HepG2 (cell line): Measurements from ENCODE around the gene CDK9. TPM values are rescaled to one million over a fixed set of nuclear protein-coding genes. Genes with fewer than 3 reads are reported as not detected.

Experiments used
- ATAC-seq: fragments of 200-7000 bp; cut with Tn5 transposase; 3 replicates; pipeline ENCODE4 v1.9.1; 2020; ENCODE audit warnings: mild to moderate bottlenecking, moderate library complexity
- BruUV-seq: library from RNA; stranded (reverse); fragments of 400-500 nt; replicated peaks from 2 replicates; lab custom pipeline; 2021; lab: Mats Ljungman, UMichigan
- CTCF ChIA-PET: fragments of 300-600 bp; formaldehyde crosslinking; extraction: SDS; loops from one replicate; lab custom pipeline; 2021; ENCODE audit warnings: low total read pairs, inconsistent platforms, low intra/inter-chr PET ratio; lab: Yijun Ruan, JAX
- POLR2A ChIA-PET: fragments of 350-600 bp; sonication (Branson Sonifier 250); formaldehyde crosslinking; loops from one replicate; lab custom pipeline; 2020; ENCODE audit warnings: antibody characterized with exemption, inconsistent platforms; lab: Yijun Ruan, JAX
- DNase-seq: peaks from one replicate; pipeline ENCODE4 v3.0.0-alpha.2; 2015; ENCODE audit warnings: low spot score
- FAIRE-seq: peaks from 3 replicates; lab custom pipeline; 2011; peaks lifted over from hg19 to GRCh38; lab: Jason Lieb, UNC
- H2AFZ ChIP-seq: one replicate; pipeline ENCODE4 v1.6.1; 2011; ENCODE audit warnings: low read length, inconsistent platforms
- H3K27ac ChIP-seq: fragments of 300-600 bp; 3 replicates; pipeline ENCODE4 v1.8.0; 2011; ENCODE audit warnings: mixed run types, mild to moderate bottlenecking, mixed read lengths, low read length, inconsistent platforms; ENCODE audit not compliant: insufficient read depth; ENCODE audit errors: extremely low read length
- H3K27me3 ChIP-seq, 2 experiments: fragments of 200-600 bp in 1 of 2; 2 replicates in 1 of 2; 3 replicates in 1 of 2; pipeline versions ENCODE4 v1.6.0 to v1.8.0; 2011; ENCODE audit warnings: low read length in 2 of 2, mild to moderate bottlenecking in 2 of 2, moderate library complexity in 2 of 2, inconsistent platforms in 1 of 2; ENCODE audit not compliant: insufficient read depth in 2 of 2, control insufficient read depth in 1 of 2
- H3K36me3 ChIP-seq, 2 experiments: fragments of 200-600 bp in 1 of 2; replicated peaks in 1 of 2; 2 replicates in 1 of 2; 3 replicates in 1 of 2; pipeline versions ENCODE4 v1.5.1 to v1.8.0; 2011; ENCODE audit warnings: low read length in 2 of 2, inconsistent platforms in 1 of 2; ENCODE audit not compliant: insufficient read depth in 2 of 2, control insufficient read depth in 1 of 2
- H3K4me1 ChIP-seq: 2 replicates; pipeline ENCODE4 v1.5.1; 2012; ENCODE audit warnings: low read length, inconsistent platforms; ENCODE audit not compliant: insufficient read depth
- H3K4me2 ChIP-seq: 2 replicates; pipeline ENCODE4 v1.6.0; 2011; ENCODE audit warnings: low read depth, low read length, inconsistent platforms
- H3K4me3 ChIP-seq, 3 experiments: fragments of 200-600 bp in 1 of 3; sonication (generic), shearing (Covaris generic) in 1 of 3; replicated peaks in 1 of 3; 2 replicates each; pipeline ENCODE4 v1.5.1; 2011 to 2016; ENCODE audit warnings: low read length in 3 of 3, inconsistent platforms in 2 of 3, low read depth in 2 of 3, mild to moderate bottlenecking in 2 of 3, control low read depth in 1 of 3, mixed read lengths in 1 of 3; ENCODE audit not compliant: insufficient read depth in 1 of 3
- H3K79me2 ChIP-seq: one replicate; pipeline ENCODE4 v1.6.1; 2011; ENCODE audit warnings: low read length, inconsistent platforms; ENCODE audit not compliant: insufficient read depth
- H3K9ac ChIP-seq: 2 replicates; pipeline ENCODE4 v1.6.0; 2011; ENCODE audit warnings: mild to moderate bottlenecking, low read depth, low read length, inconsistent platforms; ENCODE audit not compliant: insufficient read depth
- H3K9me3 ChIP-seq: 2 replicates; pipeline ENCODE4 v1.5.1; 2012; ENCODE audit warnings: mild to moderate bottlenecking, low read length
- H4K20me1 ChIP-seq: 2 replicates; pipeline ENCODE4 v1.6.0; 2011; ENCODE audit warnings: inconsistent platforms, mild to moderate bottlenecking, low read length, moderate library complexity; ENCODE audit not compliant: insufficient read depth
- HNF4G ChIP-seq, 2 experiments: sonication (generic) in 1 of 2; formaldehyde crosslinking in 1 of 2; IDR thresholded peaks; 2 replicates each; pipeline versions ENCODE4 v1.4.0 to v1.6.1; 2011 to 2020; ENCODE audit warnings: borderline replicate concordance in 2 of 2, low read depth in 2 of 2, mild to moderate bottlenecking in 2 of 2, low read length in 1 of 2, missing genetic modification reagents in 1 of 2, moderate library complexity in 1 of 2
- IRX3 ChIP-seq: sonication (generic); formaldehyde crosslinking; IDR thresholded peaks from 2 replicates; pipeline ENCODE4 v1.8.1; 2023; ENCODE audit warnings: mild to moderate bottlenecking, low read depth, missing genetic modification reagents, borderline replicate concordance
- PITX1 ChIP-seq: sonication (generic); formaldehyde crosslinking; IDR thresholded peaks from 2 replicates; pipeline ENCODE4 v1.5.1; 2020; ENCODE audit warnings: mild to moderate bottlenecking, missing genetic modification reagents
- RARA ChIP-seq: IDR thresholded peaks from 2 replicates; pipeline ENCODE4 v1.6.1; 2016; ENCODE audit warnings: missing genetic modification reagents, missing compliant biosample characterization
- SOX13 ChIP-seq, 3 experiments: fragments of 450-650 bp in 1 of 3; sonication (generic) in 1 of 3; formaldehyde crosslinking in 1 of 3; IDR thresholded peaks in 2 of 3; conservative IDR thresholded peaks in 1 of 3; 2 replicates each; pipeline versions ENCODE4 v1.5.0 to v1.6.1; 2016 to 2020; ENCODE audit warnings: antibody characterized with exemption in 1 of 3, mild to moderate bottlenecking in 1 of 3, missing compliant biosample characterization in 1 of 3, missing genetic modification reagents in 1 of 3, moderate library complexity in 1 of 3
- TOPORS ChIP-seq: sonication (generic); formaldehyde crosslinking; IDR thresholded peaks from 2 replicates; pipeline ENCODE4 v1.8.0; 2023; ENCODE audit warnings: mild to moderate bottlenecking, missing genetic modification reagents
- ZFX ChIP-seq: sonication (generic); formaldehyde crosslinking; IDR thresholded peaks from 2 replicates; pipeline ENCODE4 v1.4.0; 2020; ENCODE audit warnings: mild to moderate bottlenecking, low read depth, missing genetic modification reagents, moderate library complexity
- ZSCAN21 ChIP-seq: sonication (generic); formaldehyde crosslinking; IDR thresholded peaks from 2 replicates; pipeline ENCODE4 v1.8.0; 2022; ENCODE audit warnings: mild to moderate bottlenecking, missing genetic modification reagents, moderate library complexity, borderline replicate concordance
- WGBS: methylation state at CpG from one replicate; pipeline ENCODE4 v1.1.6; 2017; ENCODE audit warnings: low lambda C conversion rate; 5-methylcytosine and 5-hydroxymethylcytosine counted together
- in situ Hi-C: cut with HindIII; loops from 2 replicates; pipeline ENCODE4 v1.10.0; 2017; ENCODE audit warnings: low pct_unique_long_range_greater_than_20kb; ENCODE audit not compliant: extremely low pct_ligation_motif_present
- intact Hi-C: fragments of 100-400 bp; cut with micrococcal nuclease; formaldehyde crosslinking; loops from one replicate; pipeline ENCODE4 v1.10.0; 2022; ENCODE audit not compliant: unreplicated experiment
- polyA plus RNA-seq, 8 experiments: library from polyadenylated mRNA; depleted of rRNA in 3 of 8; stranded (reverse) in 7 of 8; unstranded in 1 of 8; fragments of >200 nt; fragmentation: Illumina TruSeq in 4 of 8; extraction: Trizol in 4 of 8; gene quantifications; 2 replicates each; pipeline versions ENCODE4 v1.2.1 to v1.2.3, GENCODE V29; 2011 to 2016; ENCODE audit warnings: low read depth in 4 of 8, missing spikeins in 1 of 8, mixed read lengths in 1 of 8; ENCODE audit not compliant: insufficient read depth in 1 of 8
- total RNA-seq, 5 experiments: library from RNA; depleted of rRNA; stranded (reverse); fragments of >200 nt; fragmentation: Illumina TruSeq; extraction: Trizol; gene quantifications; 2 replicates each; pipeline ENCODE4 v1.2.3, GENCODE V29; 2016; ENCODE audit warnings: low read depth in 1 of 5
- TF ChIP-seq, protein P1 (sequence below): sonication (generic); formaldehyde crosslinking; IDR thresholded peaks from 2 replicates; pipeline ENCODE4 v1.9.0; 2022; ENCODE audit warnings: low read depth, missing genetic modification reagents
- TF ChIP-seq, protein P2 (sequence below): sonication (generic); IDR thresholded peaks from 2 replicates; pipeline ENCODE4 v1.6.1; 2016; ENCODE audit warnings: low read depth, borderline replicate concordance

The CDK9 gene
- total and polyA plus RNA-seq, 2 of the 13 experiments (the other 11 are each of a cell fraction or from before 2014, with no cell fraction given), result 16.8 to 21.5 TPM

DNA sequence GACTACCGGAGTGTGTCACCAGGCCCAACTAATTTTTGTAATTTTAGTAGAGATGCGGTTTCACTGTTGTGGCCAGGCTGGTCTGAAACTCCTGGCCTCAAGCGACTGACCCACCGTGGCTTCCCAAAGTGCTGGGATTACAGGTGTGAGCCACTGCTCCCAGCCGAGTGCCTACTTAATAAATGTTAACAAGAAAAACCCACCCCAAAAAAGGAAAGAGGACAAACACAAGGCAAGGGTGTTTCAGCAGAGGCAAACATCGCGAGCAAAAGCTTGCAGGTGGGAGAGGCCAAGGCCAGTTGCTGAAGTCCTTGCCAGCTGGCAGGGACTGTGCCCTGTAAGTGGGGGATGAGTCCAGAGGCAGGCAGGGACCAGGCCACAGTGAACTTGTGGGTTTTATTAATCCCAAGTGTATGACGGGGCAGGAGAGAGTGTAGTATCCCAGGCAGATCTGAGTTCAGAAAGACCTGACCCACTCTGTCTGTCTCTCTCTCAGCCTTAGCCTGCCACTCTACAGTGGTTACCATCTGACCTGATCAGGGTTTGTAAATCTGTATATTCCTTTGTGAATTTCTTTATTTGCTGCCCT is 10.5 kb downstream of the CDK9 start (continued):
- TF ChIP-seq, protein P1, sequence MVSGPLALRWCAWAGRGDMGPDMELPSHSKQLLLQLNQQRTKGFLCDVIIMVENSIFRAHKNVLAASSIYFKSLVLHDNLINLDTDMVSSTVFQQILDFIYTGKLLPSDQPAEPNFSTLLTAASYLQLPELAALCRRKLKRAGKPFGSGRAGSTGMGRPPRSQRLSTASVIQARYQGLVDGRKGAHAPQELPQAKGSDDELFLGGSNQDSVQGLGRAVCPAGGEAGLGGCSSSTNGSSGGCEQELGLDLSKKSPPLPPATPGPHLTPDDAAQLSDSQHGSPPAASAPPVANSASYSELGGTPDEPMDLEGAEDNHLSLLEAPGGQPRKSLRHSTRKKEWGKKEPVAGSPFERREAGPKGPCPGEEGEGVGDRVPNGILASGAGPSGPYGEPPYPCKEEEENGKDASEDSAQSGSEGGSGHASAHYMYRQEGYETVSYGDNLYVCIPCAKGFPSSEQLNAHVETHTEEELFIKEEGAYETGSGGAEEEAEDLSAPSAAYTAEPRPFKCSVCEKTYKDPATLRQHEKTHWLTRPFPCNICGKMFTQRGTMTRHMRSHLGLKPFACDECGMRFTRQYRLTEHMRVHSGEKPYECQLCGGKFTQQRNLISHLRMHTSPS (CRISPR knock-in tag), result peak; percentile 70; the same call in 1 of the 2 replicates
- TF ChIP-seq ZFX (CRISPR knock-in tag) (0 out of 2 replicates have a peak, but pooled peaks have one; percentile 34), ZSCAN21 (CRISPR knock-in tag) (0 out of 2 replicates have a peak, but pooled peaks have one; percentile 32), RARA (CRISPR knock-in tag) (peak; percentile 25; the same call in 1 of the 2 replicates), IRX3 (CRISPR knock-in tag) (no peak), TOPORS (CRISPR knock-in tag) (0 out of 2 replicates have a peak, but pooled peaks have one; percentile 24), PITX1 (no peak)
- TF ChIP-seq, protein P2, sequence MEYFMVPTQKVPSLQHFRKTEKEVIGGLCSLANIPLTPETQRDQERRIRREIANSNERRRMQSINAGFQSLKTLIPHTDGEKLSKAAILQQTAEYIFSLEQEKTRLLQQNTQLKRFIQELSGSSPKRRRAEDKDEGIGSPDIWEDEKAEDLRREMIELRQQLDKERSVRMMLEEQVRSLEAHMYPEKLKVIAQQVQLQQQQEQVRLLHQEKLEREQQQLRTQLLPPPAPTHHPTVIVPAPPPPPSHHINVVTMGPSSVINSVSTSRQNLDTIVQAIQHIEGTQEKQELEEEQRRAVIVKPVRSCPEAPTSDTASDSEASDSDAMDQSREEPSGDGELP, result 0 out of 2 replicates have a peak, but pooled peaks have one; percentile 40

DNA sequence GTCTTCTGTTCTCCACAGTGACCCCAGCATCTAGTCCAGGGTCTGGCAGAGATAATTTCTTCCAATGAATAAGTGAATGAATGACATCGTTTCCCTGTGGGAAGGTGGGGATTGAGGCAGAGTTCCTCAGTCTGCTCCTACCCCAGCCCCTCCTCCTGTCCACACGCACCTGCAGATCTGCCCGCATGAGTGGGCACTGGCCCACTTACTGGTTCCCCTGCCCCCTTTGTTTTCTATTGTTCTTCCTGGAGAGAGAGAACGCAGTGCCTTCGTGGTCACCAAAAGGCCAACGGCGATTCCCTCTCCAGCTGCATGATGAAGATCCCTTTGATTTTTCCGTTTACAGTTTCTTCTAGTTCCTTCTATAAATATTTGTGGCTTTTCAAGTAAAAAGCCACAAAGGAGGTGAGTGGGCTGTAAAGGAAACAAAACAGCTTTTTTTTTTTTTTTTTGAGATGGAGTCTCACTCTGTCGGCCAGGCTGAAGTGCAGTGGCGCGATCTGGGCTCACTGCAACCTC is 11.1 kb downstream of the CDK9 start:
- peaks cover 4% of the 10 kb centered on the region; the same call in 1 of the 2 replicates for H4K20me1 ChIP-seq
- H3K36me3 ChIP-seq, result no peaks in the 10 kb centered on the region; a peak in 1 of 5 replicates
- no TSS peak for BruUV-seq
- peaks cover 68% of the 10 kb centered on the region for H3K4me1 ChIP-seq
- peak overlapping the region; percentile 46 for H3K4me2 ChIP-seq
- H3K27ac ChIP-seq, result no peak overlapping the region
- H2AFZ ChIP-seq, result no peak overlapping the region
- TF ChIP-seq SOX13 (IDR thresholded peaks at IDR 0.05), result no peak
- peak in 1 of 2 experiments; percentile 28; a peak in 1 of 4 replicates for TF ChIP-seq SOX13 (CRISPR knock-in tag; conservative IDR thresholded peaks at IDR 0.05 in 1 of 2, IDR thresholded peaks at IDR 0.05 in 1 of 2)
- TF ChIP-seq HNF4G (IDR thresholded peaks at IDR 0.05; ENCODE audit: borderline replicate concordance, low read depth, low read length), result no peak
- no peak for TF ChIP-seq HNF4G (CRISPR knock-in tag; IDR thresholded peaks at IDR 0.05; ENCODE audit: borderline replicate concordance, low read depth)
- TF ChIP-seq, all 625 proteins: peak for 1
- DNase-seq (no peak), ATAC-seq (peak; percentile 7; the same call in 2 of the 3 replicates), FAIRE-seq (no peak)
- Histone ChIP-seq H3K27me3 (no peaks in the 10 kb centered on the region), H3K79me2 (no peaks in the 10 kb centered on the region), H3K9ac (no peak overlapping the region), H3K4me3 (no peak overlapping the region), H3K9me3 (no peaks in the 10 kb centered on the region)
- in situ Hi-C loops, result no loop called here
- intact Hi-C loops, result no loop called here
- CTCF ChIA-PET, result no interaction called here
- POLR2A ChIA-PET, result interaction anchor here (0.6 to 0.8 kb wide), 3 partner anchors 12 to 153 kb away, joined by 3 read pairs; no protein-coding TSS in a partner anchor
- WGBS, result 41% methylated on average over 11 of the region's 11 CpGs
